ENCODE measurements around the gene ATP2A1.
"Not testable (repeated sequence)": the region's sequence is repeated elsewhere in the genome, so short reads cannot be mapped to it uniquely, and the experiment has no call there.

ATP2A1 gene

DNA sequence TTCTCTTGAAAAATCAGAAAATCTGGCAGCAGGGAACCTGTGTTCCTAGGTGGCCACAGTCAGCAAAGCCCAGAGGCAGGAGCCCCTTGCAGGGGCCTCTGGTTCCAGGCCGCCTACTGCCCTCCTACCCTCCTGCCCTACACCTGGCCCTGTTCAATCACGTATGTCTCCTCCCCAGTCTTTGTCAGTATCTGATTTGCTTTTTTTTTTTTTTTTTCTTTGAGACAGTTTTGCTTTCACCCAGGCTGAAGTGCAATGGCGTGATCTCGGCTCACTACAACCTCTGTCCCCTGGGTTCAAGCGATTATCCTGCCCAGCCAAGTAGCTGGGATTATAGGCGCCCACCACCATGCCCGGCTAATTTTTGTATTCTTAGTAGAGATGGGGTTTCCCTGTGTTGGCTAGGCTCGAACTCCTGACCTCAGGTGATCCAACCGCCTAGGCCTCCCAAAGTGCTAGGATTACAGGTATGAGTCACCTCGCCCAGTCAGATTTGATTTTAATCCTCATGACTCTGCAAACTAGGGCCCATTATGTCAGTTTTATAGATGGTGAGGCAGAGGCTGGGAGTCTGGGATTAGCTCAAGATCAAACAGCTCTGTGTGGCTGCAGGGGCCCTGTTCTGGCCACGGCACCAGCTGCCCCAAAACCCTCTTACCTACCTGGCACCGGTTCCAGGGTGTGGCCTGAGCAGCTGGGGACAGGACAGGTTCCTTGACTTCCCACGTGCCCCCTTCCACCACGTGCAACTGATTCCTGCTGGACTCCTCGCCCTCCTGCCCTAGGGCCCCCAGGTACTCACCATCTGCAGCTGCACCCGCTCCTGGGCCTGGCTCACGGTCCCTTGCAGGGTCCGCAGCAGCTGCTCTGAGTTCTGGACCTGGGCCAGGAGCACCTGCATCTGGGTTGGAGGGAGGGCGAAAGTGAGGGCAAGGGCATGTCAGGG, 32.1 kb downstream of the ATP2A1 start:
- no peak for DNase-seq (ENCODE audit: low read depth)

DNA sequence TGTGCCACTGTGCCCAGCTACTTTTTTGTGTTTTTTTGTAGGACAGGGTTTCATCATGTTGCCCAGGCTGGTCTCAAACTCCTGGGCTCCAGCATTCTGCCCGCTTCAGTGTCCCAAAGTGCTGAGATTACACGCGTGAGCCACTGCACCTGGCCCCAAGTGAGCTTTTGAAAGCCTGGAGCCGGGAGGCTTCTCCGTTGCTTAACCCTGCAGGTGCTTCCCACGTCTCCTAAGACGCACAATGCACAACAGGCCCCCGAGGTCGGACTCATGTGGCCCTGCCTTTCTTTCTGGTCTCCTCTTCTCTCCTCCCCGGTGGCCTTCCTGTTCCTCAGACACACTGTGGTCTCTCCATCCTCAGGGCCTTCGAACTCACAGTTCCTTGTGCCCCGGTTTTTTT, 34.3 kb downstream of the ATP2A1 start:
- DNase-seq (ENCODE audit: low read depth): no peak

DNA sequence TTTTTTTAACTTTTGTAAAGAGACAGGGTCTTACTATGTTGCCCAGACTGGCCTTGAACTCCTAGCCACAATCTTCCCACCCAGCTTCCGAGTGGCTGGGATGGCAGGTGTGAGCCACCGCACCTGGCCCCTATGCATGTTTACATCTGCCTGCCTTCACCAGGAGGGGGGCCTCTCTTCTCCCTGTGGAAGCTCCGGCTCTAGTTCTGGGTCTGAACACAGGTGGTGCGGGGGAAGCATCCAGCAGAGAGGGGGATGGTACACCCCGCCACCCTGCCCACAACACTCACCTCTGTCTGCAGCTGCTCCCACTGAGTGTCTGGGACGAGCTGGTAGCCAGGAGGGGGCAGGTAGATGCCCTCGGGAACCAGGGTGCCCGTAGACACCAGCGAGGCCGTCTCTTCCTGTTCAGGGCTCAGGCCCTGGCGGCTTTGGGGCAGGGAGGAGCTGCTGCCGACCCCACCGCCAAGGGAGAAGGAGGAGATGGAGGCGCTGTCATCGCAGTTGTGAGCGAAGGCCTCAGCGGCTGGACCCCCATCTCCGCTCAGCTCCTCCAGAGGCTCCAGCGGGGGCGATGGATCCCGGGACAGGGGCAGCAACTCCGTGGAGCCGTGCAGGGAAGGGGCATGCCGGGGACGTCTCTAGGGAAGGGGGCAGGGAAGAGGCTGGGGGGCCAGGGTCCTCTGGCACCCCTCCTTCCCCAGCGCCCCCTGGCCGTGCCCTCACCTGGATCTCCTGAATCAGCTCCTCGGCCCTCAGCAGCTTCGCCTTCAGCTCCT, 35.8 kb downstream of the ATP2A1 start:
- no peak for DNase-seq (ENCODE audit: low read depth)

DNA sequence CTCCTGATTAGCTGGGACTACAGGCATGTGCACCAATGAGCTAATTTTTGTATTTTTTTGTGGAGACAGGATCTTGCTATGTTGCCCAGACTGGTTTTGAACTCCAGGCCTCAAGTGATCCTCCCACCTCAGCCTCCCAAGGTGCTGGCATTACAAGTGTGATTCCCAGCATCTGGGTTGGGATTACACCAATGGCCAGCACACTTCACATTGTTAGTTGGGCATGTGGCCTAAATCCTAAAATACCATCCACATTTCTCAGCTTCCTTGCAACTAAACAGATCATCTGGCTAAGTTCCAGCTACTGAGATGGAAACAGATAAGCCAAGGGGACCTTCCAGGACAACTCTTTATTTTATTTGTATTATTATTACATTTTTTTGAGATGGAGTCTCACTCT, 36.9 kb downstream of the ATP2A1 start:
- DNase-seq (ENCODE audit: low read depth): peak; percentile 54

DNA sequence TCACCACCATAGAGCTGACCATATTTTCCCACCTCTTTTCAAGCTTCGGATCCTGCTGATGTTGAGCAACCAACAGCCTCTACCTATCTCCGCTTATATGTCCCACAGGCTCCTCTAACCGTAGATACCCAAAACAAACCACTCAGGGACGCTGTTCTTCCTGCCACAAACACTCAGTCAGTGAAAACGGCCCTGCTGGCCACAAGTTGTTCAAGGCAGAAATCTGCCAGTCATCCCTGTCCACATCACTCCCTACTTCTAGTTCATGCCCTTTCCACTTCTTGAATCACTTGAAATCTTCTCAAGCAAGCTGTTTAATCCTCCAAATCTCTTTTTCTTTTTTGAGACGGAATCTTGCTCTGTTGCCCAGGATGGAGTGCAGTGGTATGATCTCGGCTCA, 38.8 kb downstream of the ATP2A1 start:
- DNase-seq (ENCODE audit: low read depth): no peak

DNA sequence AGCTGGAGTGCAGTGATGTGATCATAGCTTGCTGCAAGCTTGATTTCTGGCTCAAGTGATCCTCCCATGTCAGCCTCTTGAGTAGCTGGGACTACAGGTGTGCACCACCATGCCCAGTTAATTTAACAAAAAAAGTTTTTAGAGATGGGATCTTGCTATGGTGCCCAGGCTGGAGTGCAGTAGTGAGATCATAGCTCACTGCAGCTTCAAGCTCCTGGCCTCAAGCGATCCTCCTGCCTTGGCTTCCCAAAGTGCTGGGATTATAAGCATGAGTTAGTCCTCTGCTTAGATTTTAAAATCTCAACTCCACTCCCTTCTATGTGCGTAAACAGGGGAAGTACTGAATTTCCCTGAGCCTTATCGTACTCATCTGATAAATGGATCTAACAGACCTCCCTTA, 40.4 kb downstream of the ATP2A1 start:
- DNase-seq (ENCODE audit: low read depth): no peak

DNA sequence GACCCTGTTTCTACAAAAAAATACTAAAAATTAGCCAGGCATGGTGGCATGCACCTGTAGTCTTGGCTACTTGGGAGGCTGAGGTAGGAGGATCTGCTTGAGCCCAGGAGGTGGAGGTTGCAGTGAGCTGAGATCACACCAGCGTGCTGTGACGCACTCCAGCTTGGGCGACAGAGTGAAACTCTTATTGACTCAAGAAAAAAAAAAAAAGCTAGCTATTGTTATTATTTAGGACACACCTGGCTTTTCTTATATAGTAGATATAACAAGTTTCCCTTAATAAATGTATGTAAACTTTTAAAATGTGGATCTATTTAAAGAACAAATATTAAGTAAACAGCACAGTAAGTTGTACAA, 44.9 kb downstream of the ATP2A1 start:
- no peak for DNase-seq (ENCODE audit: low read depth)

DNA sequence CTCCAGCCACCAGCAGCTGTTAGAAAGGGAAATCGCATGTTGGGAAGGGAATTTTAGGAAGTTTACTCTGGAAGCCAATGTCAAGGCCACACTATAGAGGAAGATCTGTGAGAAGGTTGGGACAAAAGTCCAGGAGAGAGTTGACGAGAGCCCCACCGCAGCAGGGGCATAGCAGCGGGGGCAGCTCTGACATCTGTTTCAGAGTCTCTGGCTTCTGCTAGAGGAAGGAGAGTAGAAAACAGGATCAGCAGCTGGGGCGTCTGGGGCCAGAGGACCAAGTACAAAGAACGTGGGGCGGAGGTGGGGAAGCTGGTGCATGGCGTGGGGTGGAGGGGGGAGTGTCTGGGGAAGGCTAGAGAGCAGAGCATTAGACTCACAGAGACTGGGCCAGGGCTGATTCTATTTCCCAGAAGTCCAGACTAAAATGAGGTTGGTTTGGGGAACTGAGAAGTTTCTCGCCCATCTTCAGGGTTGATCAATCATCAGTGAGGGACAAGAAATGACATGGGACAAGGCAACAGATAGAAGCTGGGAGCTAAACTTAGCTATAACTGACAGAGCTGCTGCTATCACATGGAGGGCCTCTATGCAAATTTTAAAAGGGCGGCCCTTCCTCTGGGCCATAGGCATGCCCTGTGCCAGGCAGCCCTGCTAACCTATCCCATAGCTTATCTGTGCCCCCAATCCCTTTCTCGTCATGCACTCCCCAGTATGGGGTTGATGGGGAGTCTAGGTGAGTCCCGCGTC, 45.5 kb downstream of the ATP2A1 start:
- no peak for DNase-seq (ENCODE audit: low read depth)

DNA sequence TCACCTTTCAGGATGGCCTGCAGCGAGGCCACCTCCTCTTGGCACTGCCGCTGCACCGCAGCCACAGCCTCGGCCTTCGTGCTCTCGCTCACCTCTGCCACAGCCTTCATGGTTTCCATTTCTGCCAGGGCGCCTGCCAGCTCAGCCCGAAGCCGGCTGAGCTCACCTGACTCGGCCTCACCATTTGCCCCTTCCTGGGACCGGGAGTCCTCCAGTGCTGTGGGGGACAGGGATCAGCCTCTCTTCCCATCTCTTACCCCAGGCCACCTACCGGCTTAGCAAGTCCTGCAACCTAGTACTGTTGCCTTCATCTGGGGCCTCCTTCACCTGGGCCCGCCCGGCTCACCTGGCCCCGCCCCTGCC, 46.1 kb downstream of the ATP2A1 start:
- DNase-seq (ENCODE audit: low read depth): no peak

DNA sequence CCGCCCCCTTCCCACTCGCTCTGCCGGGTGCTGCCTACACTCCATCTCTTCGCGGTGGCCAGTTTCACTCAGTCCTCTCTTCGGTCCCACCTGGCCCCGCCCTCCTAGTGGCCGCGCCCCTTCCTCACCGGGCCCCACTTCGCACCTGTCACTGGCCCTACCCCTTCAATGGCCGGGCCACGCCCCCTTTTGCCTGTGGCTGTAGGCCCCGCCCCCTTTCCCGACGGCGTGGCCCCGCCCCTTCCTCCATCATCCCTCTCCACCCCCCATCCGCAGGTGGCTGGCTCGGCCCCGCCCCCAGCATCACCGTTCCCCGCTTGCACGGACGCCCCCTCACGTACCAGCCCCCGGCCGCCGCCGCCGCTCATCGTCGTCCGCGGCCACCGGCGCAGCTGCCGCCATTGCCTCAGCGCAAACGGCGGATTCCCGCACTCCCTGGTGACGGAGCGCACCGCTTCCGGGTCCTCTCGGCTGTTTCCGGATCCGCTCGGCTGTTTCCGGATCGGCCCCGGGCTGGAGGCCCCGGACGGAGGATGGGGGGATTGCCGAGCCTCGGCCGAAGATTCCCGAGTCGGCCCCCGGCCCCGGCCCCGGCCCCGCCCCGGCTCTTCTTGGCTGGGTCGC, 46.6 kb downstream of the ATP2A1 start, which contains the start of gene RABEP2:
RABEP2 (minus strand) TSS at position 477 of the 624 bp plus-strand sequence; CDS start at position 402, 75 bp downstream.
- no peak for DNase-seq (ENCODE audit: low read depth)

DNA sequence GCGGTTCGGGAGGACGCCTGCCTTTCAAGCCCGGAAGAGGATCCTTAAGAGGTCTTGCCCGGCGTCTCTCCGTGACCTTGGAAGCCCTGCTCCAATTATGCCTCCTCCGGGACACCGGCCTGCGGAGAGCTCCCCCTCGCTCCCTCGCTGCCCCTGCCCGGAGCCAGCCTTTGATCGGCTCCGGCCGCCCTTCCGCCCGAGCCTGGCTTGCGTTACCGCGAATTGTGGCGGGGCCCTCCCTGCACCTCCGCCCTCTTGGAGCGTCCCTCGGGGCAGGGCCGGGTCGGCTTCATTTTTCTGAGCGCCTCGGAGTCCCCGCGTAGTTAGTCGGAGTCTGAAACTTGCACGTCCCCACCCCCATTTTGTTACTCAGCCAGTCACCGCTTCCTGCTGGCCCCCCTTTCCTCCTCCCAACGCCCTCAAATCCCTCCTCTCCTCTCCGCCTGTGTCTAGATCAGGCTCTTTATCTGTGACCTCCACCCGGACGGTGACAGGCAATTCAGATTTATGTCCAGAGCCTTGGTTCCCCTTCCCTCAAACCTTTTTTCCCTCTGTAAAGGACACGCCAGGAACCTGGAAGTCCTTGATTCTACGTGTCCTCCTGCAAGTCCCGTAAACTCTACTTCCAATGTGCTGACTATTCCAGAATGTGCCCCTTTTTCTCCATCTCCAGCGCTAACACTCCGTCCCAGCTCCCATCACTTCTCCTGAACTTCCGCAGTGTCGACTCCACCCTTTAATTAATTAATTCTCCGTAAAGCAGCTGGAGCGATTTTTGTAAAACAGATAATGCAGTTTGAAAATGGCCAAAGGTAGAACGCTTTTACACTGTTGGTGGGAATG, 47.3 kb downstream of the ATP2A1 start:
- DNase-seq (ENCODE audit: low read depth): peak; percentile 38

DNA sequence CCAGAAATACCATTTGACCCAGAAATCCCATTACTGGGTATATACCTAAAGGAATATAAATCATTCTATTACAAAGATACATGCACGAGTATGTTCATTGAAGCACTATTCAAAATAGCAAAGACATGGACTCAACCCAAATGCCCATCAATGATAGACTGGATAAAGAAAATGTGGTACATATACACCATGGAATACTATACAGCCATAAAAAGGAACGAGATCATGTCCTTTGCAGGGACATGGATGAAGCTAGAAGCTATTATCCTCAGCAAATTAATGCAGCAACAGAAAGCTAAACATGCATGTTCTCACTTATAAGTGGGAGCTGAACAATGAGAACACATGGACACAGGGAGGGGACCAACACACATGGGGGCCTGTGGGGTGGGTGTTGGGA, 48.0 kb downstream of the ATP2A1 start:
- DNase-seq (ENCODE audit: low read depth): not testable (repeated sequence)

DNA sequence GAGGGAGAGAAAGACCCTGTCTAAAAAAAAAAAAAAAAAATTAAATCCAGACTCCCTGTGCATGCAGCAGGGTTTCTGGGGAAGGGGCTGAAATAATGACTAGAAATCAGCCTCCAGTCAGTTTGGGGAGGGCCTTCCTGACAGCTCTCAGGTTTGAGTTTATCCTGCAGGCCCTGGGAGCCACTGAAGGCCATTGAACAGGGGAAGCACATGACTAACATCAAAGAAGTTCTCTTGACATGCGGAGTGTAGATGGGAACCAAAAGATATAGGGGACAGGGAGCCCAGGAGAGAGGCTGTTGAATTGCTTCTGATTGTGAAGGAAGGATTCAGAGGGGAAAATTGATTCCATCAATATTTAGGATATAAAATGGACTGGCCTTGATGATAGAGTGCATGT, 49.5 kb downstream of the ATP2A1 start:
- DNase-seq (ENCODE audit: low read depth): no peak

DNA sequence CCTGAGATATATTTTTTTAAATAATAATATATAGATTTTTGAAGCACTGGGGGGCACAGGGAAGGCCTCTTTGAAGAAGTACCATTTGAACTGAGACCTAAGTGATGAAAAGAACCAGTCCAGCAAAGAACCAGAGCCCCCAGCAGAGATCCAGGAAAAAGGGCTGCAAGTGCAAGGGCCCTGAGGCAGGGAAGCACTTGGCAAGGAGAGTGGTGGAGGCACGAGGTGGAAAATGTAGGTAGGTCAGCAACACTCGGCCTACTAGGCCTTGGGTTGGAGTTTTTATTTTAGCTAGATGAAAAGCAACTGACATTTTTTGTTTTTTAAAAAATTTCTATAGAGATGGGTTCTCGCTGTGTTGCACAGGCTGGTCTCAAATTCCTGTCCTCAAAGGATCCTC, 51.9 kb downstream of the ATP2A1 start:
- DNase-seq (ENCODE audit: low read depth): no peak

DNA sequence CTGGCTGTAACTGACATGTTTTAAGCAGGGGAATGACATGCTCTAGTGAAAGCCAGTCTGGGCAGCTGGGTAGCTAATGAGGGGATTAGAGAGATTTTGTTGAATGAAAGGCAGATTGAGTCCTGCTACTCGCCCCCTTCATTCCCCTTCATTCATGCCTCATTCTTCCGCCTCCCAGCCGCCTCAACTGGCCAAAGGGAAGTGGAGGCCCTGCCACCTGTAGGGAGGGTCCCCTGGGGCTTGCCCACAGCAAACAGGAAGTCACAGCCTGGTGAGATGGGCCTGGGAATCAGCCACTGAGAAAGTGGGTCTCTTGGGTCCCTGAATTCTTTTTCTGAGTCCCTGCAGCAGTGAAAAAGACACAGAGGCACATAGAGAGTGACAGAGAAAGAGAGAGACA, 52.4 kb downstream of the ATP2A1 start:
- DNase-seq (ENCODE audit: low read depth): no peak

DNA sequence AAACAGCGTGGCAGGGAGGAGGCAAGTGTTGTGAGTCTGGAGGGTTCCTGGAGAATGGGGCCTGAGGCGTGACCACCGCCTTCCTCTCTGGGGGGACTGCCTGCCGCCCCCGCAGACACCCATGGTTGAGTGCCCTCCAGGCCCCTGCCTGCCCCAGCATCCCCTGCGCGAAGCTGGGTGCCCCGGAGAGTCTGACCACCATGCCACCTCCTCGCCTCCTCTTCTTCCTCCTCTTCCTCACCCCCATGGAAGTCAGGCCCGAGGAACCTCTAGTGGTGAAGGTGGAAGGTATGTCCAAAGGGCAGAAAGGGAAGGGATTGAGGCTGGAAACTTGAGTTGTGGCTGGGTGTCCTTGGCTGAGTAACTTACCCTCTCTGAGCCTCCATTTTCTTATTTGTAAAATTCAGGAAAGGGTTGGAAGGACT, 53.5 kb downstream of the ATP2A1 start, which contains the start of gene CD19:
CD19 (plus strand) TSS at position 171 of the 425 bp plus-strand sequence; CDS start at position 201, 30 bp downstream.
- no peak for DNase-seq (ENCODE audit: low read depth)

DNA sequence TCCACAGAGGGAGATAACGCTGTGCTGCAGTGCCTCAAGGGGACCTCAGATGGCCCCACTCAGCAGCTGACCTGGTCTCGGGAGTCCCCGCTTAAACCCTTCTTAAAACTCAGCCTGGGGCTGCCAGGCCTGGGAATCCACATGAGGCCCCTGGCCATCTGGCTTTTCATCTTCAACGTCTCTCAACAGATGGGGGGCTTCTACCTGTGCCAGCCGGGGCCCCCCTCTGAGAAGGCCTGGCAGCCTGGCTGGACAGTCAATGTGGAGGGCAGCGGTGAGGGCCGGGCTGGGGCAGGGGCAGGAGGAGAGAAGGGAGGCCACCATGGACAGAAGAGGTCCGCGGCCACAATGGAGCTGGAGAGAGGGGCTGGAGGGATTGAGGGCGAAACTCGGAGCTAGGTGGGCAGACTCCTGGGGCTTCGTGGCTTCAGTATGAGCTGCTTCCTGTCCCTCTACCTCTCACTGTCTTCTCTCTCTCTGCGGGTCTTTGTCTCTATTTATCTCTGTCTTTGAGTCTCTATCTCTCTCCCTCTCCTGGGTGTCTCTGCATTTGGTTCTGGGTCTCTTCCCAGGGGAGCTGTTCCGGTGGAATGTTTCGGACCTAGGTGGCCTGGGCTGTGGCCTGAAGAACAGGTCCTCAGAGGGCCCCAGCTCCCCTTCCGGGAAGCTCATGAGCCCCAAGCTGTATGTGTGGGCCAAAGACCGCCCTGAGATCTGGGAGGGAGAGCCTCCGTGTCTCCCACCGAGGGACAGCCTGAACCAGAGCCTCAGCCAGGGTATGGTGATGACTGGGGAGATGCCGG, 54.3 kb downstream of the ATP2A1 start:
- DNase-seq (ENCODE audit: low read depth): no peak

DNA sequence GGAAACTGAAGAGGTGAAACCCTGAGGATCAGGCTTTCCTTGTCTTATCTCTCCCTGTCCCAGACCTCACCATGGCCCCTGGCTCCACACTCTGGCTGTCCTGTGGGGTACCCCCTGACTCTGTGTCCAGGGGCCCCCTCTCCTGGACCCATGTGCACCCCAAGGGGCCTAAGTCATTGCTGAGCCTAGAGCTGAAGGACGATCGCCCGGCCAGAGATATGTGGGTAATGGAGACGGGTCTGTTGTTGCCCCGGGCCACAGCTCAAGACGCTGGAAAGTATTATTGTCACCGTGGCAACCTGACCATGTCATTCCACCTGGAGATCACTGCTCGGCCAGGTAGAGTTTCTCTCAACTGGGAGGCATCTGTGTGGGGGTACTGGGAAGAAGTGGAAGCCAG, 54.9 kb downstream of the ATP2A1 start:
- no peak for DNase-seq (ENCODE audit: low read depth)

DNA sequence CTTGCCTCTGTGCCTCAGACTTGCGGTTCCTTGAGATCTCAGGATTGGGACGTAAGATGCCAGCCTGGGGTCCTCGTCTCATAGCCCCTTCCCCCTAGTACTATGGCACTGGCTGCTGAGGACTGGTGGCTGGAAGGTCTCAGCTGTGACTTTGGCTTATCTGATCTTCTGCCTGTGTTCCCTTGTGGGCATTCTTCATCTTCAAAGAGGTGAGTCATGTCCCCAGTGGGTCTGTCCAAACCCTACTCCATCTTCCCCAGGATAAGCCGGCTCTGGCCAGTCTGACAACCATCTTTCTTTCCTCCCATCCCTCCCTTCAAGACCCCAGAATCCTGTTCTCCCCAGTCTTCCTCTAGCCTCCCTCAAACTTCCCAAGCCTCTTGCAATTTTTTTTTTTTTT, 57.1 kb downstream of the ATP2A1 start:
- no peak for DNase-seq (ENCODE audit: low read depth)

All from non-pigmented ciliary epithelial cell (primary cell).